Glomerular endothelial cell (primary cell): ENCODE data around the gene BAHD1. TPM values are rescaled to one million over a fixed set of nuclear protein-coding genes. Genes with fewer than 3 reads are reported as not detected.
"Not testable (repeated sequence)": the region's sequence is repeated elsewhere in the genome, so short reads cannot be mapped to it uniquely, and the experiment has no call there.

Source experiments
- DNase-seq: peaks from one replicate; pipeline ENCODE4 v3.0.0-alpha.2; 2011; ENCODE audit warnings: low read depth, low spot score; ENCODE audit errors: extremely low read depth
- total RNA-seq: library from RNA; depleted of rRNA; stranded (reverse); fragments of >200 nt; gene quantifications from 2 replicates; pipeline ENCODE4 v1.2.3, GENCODE V29; 2015

The BAHD1 gene
- total RNA-seq, 1 donor from 2014 or later, result 23.0 TPM

DNA sequence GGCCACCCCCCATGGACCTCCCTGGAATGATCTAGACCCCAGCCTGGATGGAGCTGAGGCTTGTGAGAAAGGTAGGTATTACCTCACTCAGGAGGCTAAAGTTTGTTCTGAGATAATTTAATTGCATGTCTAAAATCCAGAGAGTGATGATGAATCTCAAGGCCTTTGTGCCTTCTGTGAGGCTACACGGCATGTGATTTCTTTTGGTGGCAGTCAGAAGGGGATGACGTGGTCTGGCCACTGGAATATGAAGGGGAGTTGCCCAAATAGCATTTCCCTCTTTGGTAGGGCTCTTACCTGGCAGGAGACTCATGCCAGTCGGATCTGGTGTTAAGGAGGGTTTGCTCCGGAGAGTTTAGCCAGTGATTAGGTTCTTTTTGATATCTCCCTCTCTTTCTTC is 2.5 kb downstream of the BAHD1 start:
- no peak for DNase-seq

DNA sequence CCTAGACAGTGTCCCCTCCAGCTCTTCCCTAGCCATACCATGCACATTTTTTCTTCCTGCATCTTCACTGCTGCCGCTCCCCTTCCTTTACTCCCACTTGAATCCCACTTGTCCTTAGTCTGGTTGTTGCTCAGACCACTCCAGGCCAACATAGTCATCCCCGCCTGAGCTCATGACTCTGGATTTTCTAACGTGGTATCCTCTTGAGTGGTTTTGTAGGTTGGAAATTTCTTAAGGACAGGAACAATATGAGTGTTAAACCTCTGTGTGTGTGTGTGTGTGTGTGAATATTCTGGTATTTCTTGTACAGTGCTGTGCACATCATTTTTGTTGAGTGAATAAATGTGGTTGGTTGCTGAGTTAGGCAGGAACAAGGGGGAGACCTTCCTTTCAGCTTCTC is 3.1 kb downstream of the BAHD1 start:
- DNase-seq, result no peak

- no peak for DNase-seq
These were observed 4.0 kb downstream of the BAHD1 start for GRCh38 chr15:40444736-40445135.

GRCh38 chr15:40445421-40445922 is 4.7 kb downstream of the BAHD1 start:
- no peak for DNase-seq

- DNase-seq, result no peak
These were observed 5.4 kb downstream of the BAHD1 start for GRCh38 chr15:40446144-40446543.

- DNase-seq, result no peak
These were observed 7.6 kb downstream of the BAHD1 start for GRCh38 chr15:40448354-40448753.

DNA sequence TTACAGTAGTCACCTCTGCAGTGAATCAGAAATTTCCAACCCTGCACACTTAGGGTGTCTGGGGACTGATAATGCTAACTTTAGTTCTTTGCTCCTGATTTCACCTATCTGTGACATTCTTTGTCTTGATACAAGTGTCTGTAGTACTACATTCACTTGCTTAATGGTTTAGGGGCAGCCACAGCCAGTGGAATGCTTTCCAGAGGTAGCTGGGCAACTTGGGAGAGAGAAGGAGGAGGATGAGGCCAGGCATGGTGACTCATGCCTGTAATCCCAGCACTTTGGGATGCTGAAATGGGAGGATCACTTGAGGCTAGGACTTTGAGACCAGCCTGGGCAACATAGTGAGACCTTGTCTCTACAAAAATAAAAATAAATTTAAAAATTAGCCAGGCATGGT is 8.5 kb downstream of the BAHD1 start:
- no peak for DNase-seq

DNA sequence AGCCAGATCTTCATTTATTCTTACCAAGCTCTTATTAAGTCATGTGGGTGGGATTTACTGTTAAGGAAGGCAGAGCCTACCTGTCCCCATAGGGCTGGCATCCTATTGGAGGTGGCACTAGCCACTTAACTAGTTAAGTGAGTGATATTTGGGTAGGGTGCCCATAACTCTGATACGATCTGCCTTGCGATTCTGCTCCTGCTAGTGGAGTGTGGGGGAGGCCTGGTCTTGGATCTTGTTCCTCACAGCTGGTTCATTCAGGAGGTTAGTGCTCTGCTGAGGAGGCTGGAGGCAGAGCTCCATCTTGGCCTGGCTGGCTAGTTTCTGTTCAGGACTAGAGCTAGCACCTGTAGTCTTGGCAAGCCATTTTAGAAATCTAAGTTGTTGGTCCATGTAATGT is 9.3 kb downstream of the BAHD1 start:
- DNase-seq, result no peak

- no peak for DNase-seq
These were observed 10.9 kb downstream of the BAHD1 start for GRCh38 chr15:40451527-40452158.

GRCh38 chr15:40452296-40453090 is 11.7 kb downstream of the BAHD1 start:
- no peak for DNase-seq

DNA sequence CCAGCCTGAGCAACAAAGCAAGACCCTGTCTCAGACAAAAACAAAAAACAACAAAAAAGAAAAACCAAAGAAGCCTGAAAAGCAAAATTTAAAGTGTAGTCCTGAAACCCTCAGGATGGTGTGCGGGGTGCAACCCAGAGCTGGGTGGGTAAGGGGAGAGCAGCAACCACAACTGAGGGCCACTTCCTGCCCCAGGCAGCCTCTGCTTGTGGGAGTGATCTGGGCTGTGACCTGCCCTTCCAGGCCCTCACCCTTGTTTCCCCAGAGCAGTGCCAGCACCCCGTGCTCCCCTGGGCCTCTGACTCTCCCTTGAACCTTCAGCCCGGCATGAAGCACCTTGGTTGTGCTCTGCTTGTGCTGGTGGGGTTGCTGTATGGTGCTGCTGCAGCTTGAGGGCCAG is 13.2 kb downstream of the BAHD1 start:
- DNase-seq, result not testable (repeated sequence)

GRCh38 chr15:40454904-40455391 is 14.2 kb downstream of the BAHD1 start:
- no peak for DNase-seq

- no peak for DNase-seq
These were observed 15.6 kb downstream of the BAHD1 start for GRCh38 chr15:40456299-40456712.

- DNase-seq, result no peak
These were observed 16.0 kb downstream of the BAHD1 start for GRCh38 chr15:40456738-40457137.

- DNase-seq, result no peak
These were observed 18.0 kb downstream of the BAHD1 start for GRCh38 chr15:40458495-40459371.

- no peak for DNase-seq
These were observed 18.8 kb downstream of the BAHD1 start for GRCh38 chr15:40459391-40460015.

DNA sequence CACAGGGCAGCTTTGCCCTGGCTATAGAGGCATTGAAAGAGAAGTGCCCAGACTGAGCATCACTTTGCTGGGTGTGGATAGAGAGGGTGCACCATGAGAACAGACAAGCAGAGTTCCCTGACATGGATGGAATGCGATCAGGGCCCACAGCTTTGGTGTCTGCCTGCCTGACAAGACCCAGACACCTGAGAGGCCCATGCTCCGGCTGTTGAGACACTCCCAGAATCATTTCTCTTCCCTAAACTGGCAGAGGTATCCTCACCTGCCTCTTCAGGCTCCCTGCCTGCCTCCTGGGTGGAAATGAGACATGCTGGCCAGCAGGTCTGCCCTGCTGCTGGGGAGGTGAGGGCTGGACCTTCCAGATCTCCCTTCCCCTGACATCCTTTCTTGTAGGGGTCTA is 19.7 kb downstream of the BAHD1 start:
- no peak for DNase-seq

- no peak for DNase-seq
These were observed 21.2 kb downstream of the BAHD1 start for GRCh38 chr15:40461958-40462357.

DNA sequence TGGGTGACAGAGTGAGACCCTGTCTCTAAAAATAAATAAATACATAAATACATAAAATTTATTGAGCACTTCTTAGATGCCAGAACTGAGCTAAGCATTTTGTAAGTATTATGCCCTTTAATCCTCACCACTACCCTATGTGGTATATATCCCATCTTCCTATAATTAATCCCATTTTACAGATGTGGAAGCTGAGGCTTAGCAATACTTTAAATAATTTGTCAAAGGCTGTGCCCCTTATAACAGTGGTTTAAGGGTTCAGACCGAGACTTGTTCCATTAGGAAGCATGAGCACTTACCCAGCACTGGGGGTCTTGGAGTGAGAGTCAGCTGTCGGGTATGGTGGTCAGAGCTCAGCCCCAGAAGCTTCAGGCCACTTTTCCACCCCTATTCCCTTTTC is 22.5 kb downstream of the BAHD1 start:
- DNase-seq, result no peak

DNA sequence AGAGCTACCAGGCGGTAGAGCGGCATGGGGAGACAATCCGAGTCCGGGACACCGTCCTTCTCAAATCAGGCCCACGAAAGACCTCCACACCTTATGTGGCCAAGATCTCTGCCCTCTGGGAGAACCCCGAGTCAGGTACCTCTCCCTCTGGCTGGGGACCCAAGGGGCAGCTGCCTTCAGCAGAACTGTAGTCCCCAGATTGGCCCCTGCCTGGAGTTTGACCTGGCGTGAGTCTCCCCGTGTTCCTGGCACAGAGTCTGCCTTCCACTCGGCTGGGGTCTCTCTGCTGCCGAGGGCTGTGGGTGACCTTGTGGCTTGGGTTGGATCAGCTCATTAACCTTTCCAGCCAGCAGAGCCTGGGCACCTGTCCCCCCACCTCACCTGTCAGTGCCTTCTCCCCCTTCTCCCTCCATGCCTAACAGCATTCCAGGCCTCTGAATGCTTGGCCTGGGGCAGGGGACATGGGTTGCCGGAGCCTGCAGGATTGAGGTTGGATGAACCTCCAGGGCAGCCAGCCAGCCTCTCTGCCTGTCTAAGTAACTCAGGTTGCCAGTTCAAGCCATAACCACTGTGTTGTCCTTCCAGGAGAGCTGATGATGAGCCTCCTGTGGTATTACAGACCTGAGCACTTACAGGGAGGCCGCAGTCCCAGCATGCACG is 23.3 kb downstream of the BAHD1 start:
- DNase-seq, result no peak
